CD4-positive, alpha-beta T cell treated with Interleukin-4 for 4 hours (primary cell): Measurements from ENCODE around the gene RHBDF1.

ENCODE experiments used
- DNase-seq: peaks from one replicate; pipeline ENCODE4 v3.0.0-alpha.2; 2020

Gene RHBDF1

GRCh38 chr16:72561-73548, at the start of gene RHBDF1:
RHBDF1 (minus strand) TSS chr16:72631; CDS start chr16:65015, 7,616 bp downstream.
- DNase-seq: no peak

- no peak for DNase-seq
Measured at GRCh38 chr16:120756-121155, 48.3 kb upstream of the RHBDF1 start.

- DNase-seq: no peak
Measured at GRCh38 chr16:119835-120491, 47.5 kb upstream of the RHBDF1 start.

- DNase-seq: no peak
Measured at GRCh38 chr16:119295-119694, 46.9 kb upstream of the RHBDF1 start.

GRCh38 chr16:118857-119256, 46.4 kb upstream of the RHBDF1 start:
- DNase-seq: no peak

- DNase-seq: peak; percentile 62
Measured at GRCh38 chr16:117379-118365, 45.2 kb upstream of the RHBDF1 start.

GRCh38 chr16:116015-116414, 43.6 kb upstream of the RHBDF1 start:
- DNase-seq: no peak

- DNase-seq: no peak
Measured at GRCh38 chr16:114327-114726, 41.9 kb upstream of the RHBDF1 start.

- DNase-seq: no peak
Measured at GRCh38 chr16:112153-112840, 39.9 kb upstream of the RHBDF1 start.

- DNase-seq: peak; percentile 73
Measured at GRCh38 chr16:106623-107324, 34.3 kb upstream of the RHBDF1 start.

GRCh38 chr16:105521-105920, 33.1 kb upstream of the RHBDF1 start:
- DNase-seq: no peak

- DNase-seq: no peak
Measured at GRCh38 chr16:104928-105327, 32.5 kb upstream of the RHBDF1 start.

GRCh38 chr16:104355-104754, 31.9 kb upstream of the RHBDF1 start:
- no peak for DNase-seq

- DNase-seq: no peak
Measured at GRCh38 chr16:102060-102855, 29.8 kb upstream of the RHBDF1 start.

- DNase-seq: no peak
Measured at GRCh38 chr16:101586-101985, 29.2 kb upstream of the RHBDF1 start.

- no peak for DNase-seq
Measured at GRCh38 chr16:100989-101388, 28.6 kb upstream of the RHBDF1 start.

GRCh38 chr16:97822-98221, 25.4 kb upstream of the RHBDF1 start:
- no peak for DNase-seq

GRCh38 chr16:96935-97381, 24.5 kb upstream of the RHBDF1 start:
- DNase-seq: peak; percentile 85

- no peak for DNase-seq
Measured at GRCh38 chr16:94918-95265, 22.5 kb upstream of the RHBDF1 start.

GRCh38 chr16:92431-93339, 20.3 kb upstream of the RHBDF1 start:
- DNase-seq: no peak
